GM23248 (cell line): ENCODE data around the gene POLR3H. TPM values are rescaled to one million over a fixed set of nuclear protein-coding genes. Genes with fewer than 3 reads are reported as not detected.

Experiments used
- DNase-seq: peaks from one replicate; pipeline ENCODE4 v3.0.0-alpha.2; 2015
- H2AFZ ChIP-seq: fragments of 200-600 bp; sonication (generic); 2 replicates; pipeline ENCODE4 v1.6.1; 2016; ENCODE audit warnings: antibody characterized with exemption
- H3F3A ChIP-seq: fragments of 200-600 bp; sonication (generic); 2 replicates; pipeline ENCODE4 v1.6.1; 2016; ENCODE audit warnings: mild to moderate bottlenecking, antibody characterized with exemption, mixed run types; ENCODE audit not compliant: insufficient read depth
- H3K27ac ChIP-seq: fragments of 200-600 bp; sonication (generic); 2 replicates; pipeline ENCODE4 v1.5.1; 2016; ENCODE audit warnings: mild to moderate bottlenecking
- H3K27me3 ChIP-seq: fragments of 200-600 bp; sonication (generic); replicated peaks from 2 replicates; pipeline ENCODE4 v1.6.1; 2016; ENCODE audit warnings: mild to moderate bottlenecking; ENCODE audit not compliant: insufficient read depth
- H3K36me3 ChIP-seq: fragments of 200-600 bp; sonication (generic); 2 replicates; pipeline ENCODE4 v1.6.1; 2016; ENCODE audit warnings: low read depth, mild to moderate bottlenecking
- H3K4me1 ChIP-seq: fragments of 200-600 bp; sonication (generic); 2 replicates; pipeline ENCODE4 v1.6.1; 2016; ENCODE audit warnings: mild to moderate bottlenecking; ENCODE audit not compliant: insufficient read depth
- H3K4me2 ChIP-seq: fragments of 200-600 bp; sonication (generic); one replicate; pipeline ENCODE4 v1.6.1; 2016; ENCODE audit warnings: mild to moderate bottlenecking; ENCODE audit not compliant: unreplicated experiment
- H3K4me3 ChIP-seq: fragments of 200-600 bp; sonication (generic); 2 replicates; pipeline ENCODE4 v1.5.1; 2016; ENCODE audit warnings: mild to moderate bottlenecking
- H3K79me2 ChIP-seq: fragments of 200-600 bp; sonication (generic); 2 replicates; pipeline ENCODE4 v1.6.1; 2016; ENCODE audit warnings: mild to moderate bottlenecking; ENCODE audit not compliant: insufficient read depth
- H3K9ac ChIP-seq: fragments of 200-600 bp; sonication (generic); 2 replicates; pipeline ENCODE4 v1.6.1; 2016; ENCODE audit warnings: mild to moderate bottlenecking
- H3K9me2 ChIP-seq: fragments of 200-600 bp; sonication (generic); 2 replicates; pipeline ENCODE4 v1.6.1; 2016; ENCODE audit warnings: mixed run types, mild to moderate bottlenecking, moderate library complexity; ENCODE audit not compliant: insufficient read depth
- H3K9me3 ChIP-seq: fragments of 200-600 bp; sonication (generic); one replicate; pipeline ENCODE4 v1.6.1; 2017; ENCODE audit warnings: low read depth
- H4K20me1 ChIP-seq: fragments of 200-600 bp; sonication (generic); 2 replicates; pipeline ENCODE4 v1.6.0; 2016; ENCODE audit not compliant: insufficient read depth
- EZH2 ChIP-seq: fragments of 200-600 bp; sonication (generic); IDR thresholded peaks from 2 replicates; pipeline ENCODE4 v1.6.1; 2018; ENCODE audit warnings: antibody characterized with exemption, mild to moderate bottlenecking; ENCODE audit not compliant: insufficient read depth, poor library complexity, severe bottlenecking
- EZH2phosphoT487 ChIP-seq: fragments of 200-600 bp; sonication (generic); IDR thresholded peaks from 2 replicates; pipeline ENCODE4 v1.6.1; 2018; ENCODE audit warnings: antibody characterized with exemption, moderate library complexity, mild to moderate bottlenecking, low read depth; ENCODE audit not compliant: insufficient read depth
- WGBS, 2 experiments: methylation state at CpG; one replicate each; pipeline ENCODE4 v1.1.6; 2015 to 2017; ENCODE audit warnings: low lambda C conversion rate in 2 of 2, low coverage in 1 of 2; ENCODE audit errors: missing lambda C conversion rate in 2 of 2; 5-methylcytosine and 5-hydroxymethylcytosine counted together
- in situ Hi-C: fragments of 300-500 bp; cut with MboI; formaldehyde crosslinking; loops from 2 replicates; pipeline ENCODE4 v1.15.0; 2020
- polyA plus RNA-seq: library from polyadenylated mRNA; unstranded; fragments of >200 nt; fragmentation: Nextera tagmentation; extraction: Ambion mirVana; gene quantifications from 2 replicates; pipeline ENCODE4 v1.2.1, GENCODE V29; 2016
- total RNA-seq: library from RNA; depleted of rRNA; stranded (reverse); fragments of >200 nt; shearing (Covaris generic); gene quantifications from 2 replicates; pipeline ENCODE4 v1.2.3, GENCODE V29; 2014

POLR3H gene
- total and polyA plus RNA-seq, 2 experiments from 2014 or later = 21.2 to 49.6 TPM

GRCh38 chr22:41512421-41513194 is 31.7 kb downstream of the POLR3H start:
- TF ChIP-seq EZH2phosphoT487 = no peak
- TF ChIP-seq EZH2 = no peak
- peaks cover 9% of the 10 kb centered on the region for H3K4me1 ChIP-seq
- no peaks in the 10 kb centered on the region for H3K36me3 ChIP-seq
- 51 to 54% methylated on average over 17 of the region's 17 CpGs for WGBS, 2 experiments
- no peaks in the 10 kb centered on the region for H3F3A ChIP-seq
- H3K27me3 ChIP-seq = no peaks in the 10 kb centered on the region
- H2AFZ ChIP-seq = no peak overlapping the region
- no peak overlapping the region for H3K9ac ChIP-seq
- DNase-seq = peak; percentile 83
- no peaks in the 10 kb centered on the region for H3K9me2 ChIP-seq
- no peak overlapping the region for H3K27ac ChIP-seq
- H3K79me2 ChIP-seq = no peaks in the 10 kb centered on the region
- no peak overlapping the region for H3K4me2 ChIP-seq
- H4K20me1 ChIP-seq = no peaks in the 10 kb centered on the region
- in situ Hi-C loops = loop anchor here (10.0 kb wide), 1 partner anchor 108 kb away; no protein-coding TSS in a partner anchor
- H3K4me3 ChIP-seq = no peak overlapping the region
- no peaks in the 10 kb centered on the region for H3K9me3 ChIP-seq

- peaks cover 9% of the 10 kb centered on the region for H3K4me1 ChIP-seq
- H3F3A ChIP-seq = no peaks in the 10 kb centered on the region
- H2AFZ ChIP-seq = no peak overlapping the region
- no peak overlapping the region for H3K4me3 ChIP-seq
- TF ChIP-seq EZH2phosphoT487 = no peak
- no peak for TF ChIP-seq EZH2
- H4K20me1 ChIP-seq = no peaks in the 10 kb centered on the region
- H3K36me3 ChIP-seq = no peaks in the 10 kb centered on the region
- DNase-seq = no peak
- H3K27ac ChIP-seq = no peak overlapping the region
- H3K79me2 ChIP-seq = no peaks in the 10 kb centered on the region
- in situ Hi-C loops = loop anchor here (10.0 kb wide), 1 partner anchor 107 kb away; no protein-coding TSS in a partner anchor
- H3K9ac ChIP-seq = no peak overlapping the region
- no peaks in the 10 kb centered on the region for H3K27me3 ChIP-seq
- H3K9me3 ChIP-seq = no peaks in the 10 kb centered on the region
- H3K4me2 ChIP-seq = no peak overlapping the region
- no peaks in the 10 kb centered on the region for H3K9me2 ChIP-seq
- 82 to 88% methylated on average over 2 of the region's 2 CpGs for WGBS, 2 experiments
These were observed 32.7 kb downstream of the POLR3H start for GRCh38 chr22:41511521-41511968.

- no peaks in the 10 kb centered on the region for H3K27me3 ChIP-seq
- no peak for TF ChIP-seq EZH2phosphoT487
- TF ChIP-seq EZH2 = no peak
- no peak overlapping the region for H3K4me3 ChIP-seq
- H3K36me3 ChIP-seq = no peaks in the 10 kb centered on the region
- in situ Hi-C loops = no loop called here
- no peaks in the 10 kb centered on the region for H3K9me3 ChIP-seq
- no peak overlapping the region for H3K9ac ChIP-seq
- H3K4me2 ChIP-seq = no peak overlapping the region
- 72 to 74% methylated on average over 11 to 12 of the region's 12 CpGs for WGBS, 2 experiments
- H3K79me2 ChIP-seq = 0 out of 2 replicates have a peak, but pooled peaks cover 3% of the 10 kb centered on the region
- H3K27ac ChIP-seq = no peak overlapping the region
- no peaks in the 10 kb centered on the region for H3K9me2 ChIP-seq
- H2AFZ ChIP-seq = no peak overlapping the region
- peaks cover 12% of the 10 kb centered on the region for H3K4me1 ChIP-seq
- no peak for DNase-seq
- no peaks in the 10 kb centered on the region for H3F3A ChIP-seq
- no peaks in the 10 kb centered on the region for H4K20me1 ChIP-seq
These were observed 35.5 kb downstream of the POLR3H start for GRCh38 chr22:41508770-41509170.

- no peaks in the 10 kb centered on the region for H4K20me1 ChIP-seq
- H3K27ac ChIP-seq = no peak overlapping the region
- H3K27me3 ChIP-seq = no peaks in the 10 kb centered on the region
- H3K36me3 ChIP-seq = no peaks in the 10 kb centered on the region
- H3K4me3 ChIP-seq = no peak overlapping the region
- no peak overlapping the region for H2AFZ ChIP-seq
- H3K79me2 ChIP-seq = 0 out of 2 replicates have a peak, but pooled peaks cover 3% of the 10 kb centered on the region
- DNase-seq = no peak
- H3K4me2 ChIP-seq = no peak overlapping the region
- in situ Hi-C loops = no loop called here
- H3K4me1 ChIP-seq = peaks cover 6% of the 10 kb centered on the region
- no peaks in the 10 kb centered on the region for H3F3A ChIP-seq
- no peak for TF ChIP-seq EZH2phosphoT487
- no peak for TF ChIP-seq EZH2
- H3K9ac ChIP-seq = no peak overlapping the region
- H3K9me3 ChIP-seq = no peaks in the 10 kb centered on the region
- 88 to 91% methylated on average over 22 to 23 of the region's 23 CpGs for WGBS, 2 experiments
- H3K9me2 ChIP-seq = no peaks in the 10 kb centered on the region
These were observed 36.8 kb downstream of the POLR3H start for GRCh38 chr22:41507330-41508063.
